ENCODE data around the gene ALDH7A1.

DNA sequence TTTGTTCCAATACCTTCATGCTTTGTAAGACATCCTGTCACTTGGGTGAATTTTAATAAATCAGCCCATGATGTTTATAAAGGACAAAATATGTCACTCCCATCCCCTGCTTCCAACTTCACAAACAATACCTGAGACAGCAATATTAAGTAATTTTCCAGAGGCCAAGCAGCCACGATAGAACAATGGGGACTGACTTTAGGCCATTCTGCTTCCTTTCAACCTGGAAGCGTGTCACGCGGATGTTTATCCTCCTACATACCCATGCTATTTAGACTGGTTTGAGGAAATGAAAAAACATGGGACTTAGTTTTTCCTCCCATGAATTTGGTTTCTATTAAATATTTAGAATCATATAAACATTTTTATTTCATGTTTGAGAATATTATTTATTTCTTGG is 88.9 kb downstream of the ALDH7A1 start:
- no peak for TF ChIP-seq CTCF (conservative IDR thresholded peaks at IDR 0.05 in 1 of 2, IDR thresholded peaks at IDR 0.05 in 1 of 2; ENCODE audit: extremely low read depth in 1 of 2, insufficient read depth in 1 of 2, low read depth in 1 of 2, low read length in 2 of 2)
- no peak for TF ChIP-seq EZH2 (IDR thresholded peaks at IDR 0.05; ENCODE audit: borderline replicate concordance, low read length)

All from mammary epithelial cell (primary cell).